ENCODE data around the gene WASHC1.
"Not testable (repeated sequence)": the region's sequence is repeated elsewhere in the genome, so short reads cannot be mapped to it uniquely, and the experiment has no call there.

Gene WASHC1

GRCh38 chr9:29356-29755 lies at the start of gene WASHC1:
Gene WASHC1 (minus strand): TSS chr9:29456. CDS start chr9:24999, 4,457 bp downstream.
- not testable (repeated sequence) for DNase-seq (ENCODE audit: low spot score)

- DNase-seq (ENCODE audit: low spot score): not testable (repeated sequence)
Measured at GRCh38 chr9:78333-78732, 49.1 kb upstream of the WASHC1 start.

GRCh38 chr9:76389-76788 lies 47.1 kb upstream of the WASHC1 start:
- not testable (repeated sequence) for DNase-seq (ENCODE audit: low spot score)

- DNase-seq (ENCODE audit: low spot score): not testable (repeated sequence)
Measured at GRCh38 chr9:73900-74525, 44.8 kb upstream of the WASHC1 start.

GRCh38 chr9:73076-73899 lies 44.0 kb upstream of the WASHC1 start:
- DNase-seq (ENCODE audit: low spot score): not testable (repeated sequence)

- DNase-seq (ENCODE audit: low spot score): not testable (repeated sequence)
Measured at GRCh38 chr9:63031-63629, 33.9 kb upstream of the WASHC1 start.

GRCh38 chr9:52678-53077 lies 23.4 kb upstream of the WASHC1 start:
- DNase-seq (ENCODE audit: low spot score): not testable (repeated sequence)

GRCh38 chr9:48190-48842 lies 19.1 kb upstream of the WASHC1 start:
- not testable (repeated sequence) for DNase-seq (ENCODE audit: low spot score)

GRCh38 chr9:46639-47271 lies 17.5 kb upstream of the WASHC1 start:
- DNase-seq (ENCODE audit: low spot score): not testable (repeated sequence)

- DNase-seq (ENCODE audit: low spot score): not testable (repeated sequence)
Measured at GRCh38 chr9:46164-46563, 16.9 kb upstream of the WASHC1 start.

GRCh38 chr9:45180-45878 lies 16.1 kb upstream of the WASHC1 start:
- DNase-seq (ENCODE audit: low spot score): not testable (repeated sequence)

GRCh38 chr9:44416-44815 lies 15.2 kb upstream of the WASHC1 start:
- not testable (repeated sequence) for DNase-seq (ENCODE audit: low spot score)

- not testable (repeated sequence) for DNase-seq (ENCODE audit: low spot score)
Measured at GRCh38 chr9:43636-44035, 14.4 kb upstream of the WASHC1 start.

GRCh38 chr9:43116-43515 lies 13.9 kb upstream of the WASHC1 start:
- DNase-seq (ENCODE audit: low spot score): not testable (repeated sequence)

GRCh38 chr9:41819-42218 lies 12.6 kb upstream of the WASHC1 start:
- not testable (repeated sequence) for DNase-seq (ENCODE audit: low spot score)

- not testable (repeated sequence) for DNase-seq (ENCODE audit: low spot score)
Measured at GRCh38 chr9:41261-41676, 12.0 kb upstream of the WASHC1 start.

GRCh38 chr9:32308-32707 lies 3.1 kb upstream of the WASHC1 start:
- DNase-seq (ENCODE audit: low spot score): not testable (repeated sequence)

- DNase-seq (ENCODE audit: low spot score): not testable (repeated sequence)
Measured at GRCh38 chr9:28775-29174, 481 bp downstream of the WASHC1 start.

- DNase-seq (ENCODE audit: low spot score): not testable (repeated sequence)
Measured at GRCh38 chr9:21621-22020, 7.6 kb downstream of the WASHC1 start.

- not testable (repeated sequence) for DNase-seq (ENCODE audit: low spot score)
Measured at GRCh38 chr9:16875-17274, 12.4 kb downstream of the WASHC1 start.

Measured in putamen (tissue), 1 donor.